Measurements from ENCODE around the gene TPX2.

DNA sequence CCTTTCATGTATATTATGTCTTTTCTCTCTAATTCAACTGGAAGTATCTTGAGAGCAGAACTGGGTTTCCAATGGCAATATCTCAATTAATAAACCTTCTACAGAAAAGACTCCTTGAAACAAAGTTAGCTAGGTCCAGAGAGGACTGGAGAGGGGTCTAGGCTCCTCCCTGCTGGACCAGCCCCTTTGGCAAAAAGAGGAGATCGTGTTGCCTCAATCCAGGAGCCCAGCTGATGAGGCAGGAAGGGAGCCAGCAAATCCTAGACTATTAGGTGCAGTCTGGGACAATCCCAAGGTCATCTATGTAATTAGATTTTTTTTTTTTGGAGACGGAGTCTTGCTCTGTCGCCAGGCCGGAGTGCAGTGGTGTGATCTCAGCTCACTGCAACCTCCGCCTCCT, 38.3 kb upstream of the TPX2 start:
- no peak for TF ChIP-seq POLR2AphosphoS5 (IDR thresholded peaks at IDR 0.05; ENCODE audit: insufficient read depth, low read depth, low read length)
- no peak for TF ChIP-seq EZH2 (IDR thresholded peaks at IDR 0.05; ENCODE audit: borderline replicate concordance, low read depth, low read length, severe bottlenecking)
- TF ChIP-seq, protein P1, sequence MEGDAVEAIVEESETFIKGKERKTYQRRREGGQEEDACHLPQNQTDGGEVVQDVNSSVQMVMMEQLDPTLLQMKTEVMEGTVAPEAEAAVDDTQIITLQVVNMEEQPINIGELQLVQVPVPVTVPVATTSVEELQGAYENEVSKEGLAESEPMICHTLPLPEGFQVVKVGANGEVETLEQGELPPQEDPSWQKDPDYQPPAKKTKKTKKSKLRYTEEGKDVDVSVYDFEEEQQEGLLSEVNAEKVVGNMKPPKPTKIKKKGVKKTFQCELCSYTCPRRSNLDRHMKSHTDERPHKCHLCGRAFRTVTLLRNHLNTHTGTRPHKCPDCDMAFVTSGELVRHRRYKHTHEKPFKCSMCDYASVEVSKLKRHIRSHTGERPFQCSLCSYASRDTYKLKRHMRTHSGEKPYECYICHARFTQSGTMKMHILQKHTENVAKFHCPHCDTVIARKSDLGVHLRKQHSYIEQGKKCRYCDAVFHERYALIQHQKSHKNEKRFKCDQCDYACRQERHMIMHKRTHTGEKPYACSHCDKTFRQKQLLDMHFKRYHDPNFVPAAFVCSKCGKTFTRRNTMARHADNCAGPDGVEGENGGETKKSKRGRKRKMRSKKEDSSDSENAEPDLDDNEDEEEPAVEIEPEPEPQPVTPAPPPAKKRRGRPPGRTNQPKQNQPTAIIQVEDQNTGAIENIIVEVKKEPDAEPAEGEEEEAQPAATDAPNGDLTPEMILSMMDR (IDR thresholded peaks at IDR 0.05; ENCODE audit: extremely low read depth in 1 of 2, insufficient read depth in 1 of 2, low read depth in 1 of 2, low read length in 2 of 2), result no peak
- no peak for TF ChIP-seq POLR2A (IDR thresholded peaks at IDR 0.05; ENCODE audit: low read depth, low read length)

Measured in endothelial cell of umbilical vein (primary cell).